ENCODE data around the gene AMTN.

Gene AMTN

GRCh38 chr4:70570796-70571195, 52.4 kb downstream of the AMTN start:
- Histone ChIP-seq H3K4me3 (ENCODE audit: low read depth, low read length) (no peak overlapping the region), H3K36me3 (replicated peaks) (no peaks in the 10 kb centered on the region)
- TF ChIP-seq CTCF (IDR thresholded peaks at IDR 0.05; ENCODE audit: low read depth, low read length, missing control alignments) = no peak

GRCh38 chr4:70571772-70572171, 53.4 kb downstream of the AMTN start:
- DNase-seq = no peak
- no peak overlapping the region for H3K4me3 ChIP-seq (ENCODE audit: low read depth, low read length)
- H3K27ac ChIP-seq = no peak overlapping the region
- no peak for TF ChIP-seq CTCF (IDR thresholded peaks at IDR 0.05; ENCODE audit: low read depth, low read length, missing control alignments)
- in situ Hi-C loops (cut with HindIII; ENCODE audit: low pct_ligation_motif_present, low sequenced_read_pairs) = no loop called here
- no peaks in the 10 kb centered on the region for H3K36me3 ChIP-seq (replicated peaks)
- no peaks in the 10 kb centered on the region for H3K27me3 ChIP-seq (replicated peaks)

More at GRCh38 chr4:70570796-70571195, 52.4 kb downstream of the AMTN start:
- DNase-seq = no peak
- no peak overlapping the region for H3K27ac ChIP-seq
- no peaks in the 10 kb centered on the region for H3K27me3 ChIP-seq (replicated peaks)
- in situ Hi-C loops (cut with HindIII; ENCODE audit: low pct_ligation_motif_present, low sequenced_read_pairs) = no loop called here

- in situ Hi-C loops (cut with HindIII; ENCODE audit: low pct_ligation_motif_present, low sequenced_read_pairs) = no loop called here
- H3K4me3 ChIP-seq (ENCODE audit: low read depth, low read length) = no peak overlapping the region
- H3K36me3 ChIP-seq (replicated peaks) = no peaks in the 10 kb centered on the region
- no peak for DNase-seq
- no peak overlapping the region for H3K27ac ChIP-seq
- H3K27me3 ChIP-seq (replicated peaks) = no peaks in the 10 kb centered on the region
- no peak for TF ChIP-seq CTCF (IDR thresholded peaks at IDR 0.05; ENCODE audit: low read depth, low read length, missing control alignments)
Measured at GRCh38 chr4:70575964-70576363, 57.6 kb downstream of the AMTN start.

- no peak for DNase-seq
- no peaks in the 10 kb centered on the region for H3K36me3 ChIP-seq (replicated peaks)
- H3K27me3 ChIP-seq (replicated peaks) = no peaks in the 10 kb centered on the region
- H3K27ac ChIP-seq = no peak overlapping the region
- in situ Hi-C loops (cut with HindIII; ENCODE audit: low pct_ligation_motif_present, low sequenced_read_pairs) = no loop called here
- no peak overlapping the region for H3K4me3 ChIP-seq (ENCODE audit: low read depth, low read length)
- TF ChIP-seq CTCF (IDR thresholded peaks at IDR 0.05; ENCODE audit: low read depth, low read length, missing control alignments) = no peak
Measured at GRCh38 chr4:70577220-70577927, 59.0 kb downstream of the AMTN start.

- no peak for TF ChIP-seq CTCF (IDR thresholded peaks at IDR 0.05; ENCODE audit: low read depth, low read length, missing control alignments)
- no peak for DNase-seq
- no peaks in the 10 kb centered on the region for H3K27me3 ChIP-seq (replicated peaks)
- H3K36me3 ChIP-seq (replicated peaks) = no peaks in the 10 kb centered on the region
- H3K4me3 ChIP-seq (ENCODE audit: low read depth, low read length) = no peak overlapping the region
- in situ Hi-C loops (cut with HindIII; ENCODE audit: low pct_ligation_motif_present, low sequenced_read_pairs) = no loop called here
- no peak overlapping the region for H3K27ac ChIP-seq
Measured at GRCh38 chr4:70581980-70582379, 63.6 kb downstream of the AMTN start.

All from brain microvascular endothelial cell (primary cell).